GM18858 (cell line): ENCODE measurements around the gene SLC16A2.

Experiments
- ATAC-seq: cut with Tn5 transposase; IDR thresholded peaks from one replicate; pipeline ENCODE4 v1.9.1; 2021; ENCODE audit not compliant: unreplicated experiment

Gene SLC16A2

DNA sequence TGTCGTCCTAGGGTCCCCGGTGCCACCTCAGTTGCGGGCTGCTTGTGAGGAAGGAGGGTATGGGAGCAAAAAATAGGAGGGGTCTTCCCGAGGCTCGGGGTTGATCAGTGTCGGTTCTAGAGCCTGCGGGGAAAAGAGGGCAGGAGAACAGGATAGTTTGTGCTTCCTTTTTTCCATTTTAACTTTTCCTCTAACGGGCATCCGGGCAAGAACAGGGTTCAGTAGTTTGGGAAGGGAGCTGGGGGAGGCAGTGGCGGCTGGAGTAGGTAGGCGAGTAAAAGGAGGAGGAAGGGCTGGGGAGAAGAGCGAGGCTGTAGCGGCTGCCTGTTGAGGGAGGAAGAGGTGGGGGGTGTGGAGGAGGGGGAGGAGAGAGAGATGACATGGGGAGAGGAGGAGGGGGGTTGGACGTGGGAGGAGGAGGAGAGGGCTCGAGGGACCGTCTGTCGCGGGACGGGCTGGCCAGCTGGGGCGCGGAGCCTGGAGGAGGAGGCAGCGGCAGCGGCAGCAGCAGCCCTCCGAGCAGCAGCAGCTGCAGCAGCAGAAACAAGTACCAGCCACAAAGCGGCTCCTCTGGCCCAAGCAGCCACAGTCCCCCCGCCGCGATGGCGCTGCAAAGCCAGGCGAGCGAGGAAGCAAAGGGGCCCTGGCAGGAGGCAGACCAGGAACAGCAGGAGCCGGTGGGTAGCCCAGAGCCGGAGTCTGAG lies at the start of gene SLC16A2:
Gene SLC16A2 (plus strand): TSS at position 458 of the 704 bp plus-strand sequence. CDS start 145 bp downstream, at position 603.
- ATAC-seq, result no peak

DNA sequence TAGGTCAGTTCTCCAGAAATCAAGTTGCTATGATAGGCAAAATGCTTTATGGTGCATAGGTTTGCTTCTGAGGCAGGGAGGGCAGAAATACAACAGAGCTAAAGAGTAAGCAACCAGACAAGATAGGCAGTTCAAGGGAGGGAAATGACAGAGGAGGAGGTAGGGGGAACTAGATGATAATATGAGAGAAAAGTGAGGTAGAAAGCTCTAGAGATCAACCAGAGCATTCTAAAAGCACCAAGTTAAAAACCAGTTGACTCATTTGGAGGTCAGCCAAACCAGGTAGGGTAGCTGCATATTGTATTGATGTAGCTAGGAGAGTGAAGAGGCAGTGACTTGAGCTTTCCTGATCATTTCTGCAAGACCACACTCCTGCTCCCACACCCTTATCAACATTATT lies 49.0 kb upstream of the SLC16A2 start:
- no peak for ATAC-seq

DNA sequence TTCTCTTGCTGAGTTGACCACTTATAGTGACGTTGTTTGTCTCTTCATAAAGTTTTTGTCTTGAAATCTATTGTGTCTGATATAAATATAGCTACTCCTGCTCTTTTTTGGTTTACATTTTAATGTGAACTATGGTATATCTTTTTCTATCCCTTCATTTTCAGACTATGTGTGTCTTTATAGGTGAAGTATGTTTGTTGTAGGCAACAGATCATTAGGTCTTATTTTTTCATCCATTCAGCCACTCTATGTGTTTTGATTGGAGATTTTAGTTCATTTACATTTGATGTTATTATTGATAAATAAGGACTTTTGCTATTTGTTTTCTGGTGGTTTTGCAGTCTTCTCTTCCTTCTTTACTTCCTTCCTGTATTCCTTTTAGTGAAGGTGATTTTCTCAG lies 44.0 kb upstream of the SLC16A2 start:
- no peak for ATAC-seq

DNA sequence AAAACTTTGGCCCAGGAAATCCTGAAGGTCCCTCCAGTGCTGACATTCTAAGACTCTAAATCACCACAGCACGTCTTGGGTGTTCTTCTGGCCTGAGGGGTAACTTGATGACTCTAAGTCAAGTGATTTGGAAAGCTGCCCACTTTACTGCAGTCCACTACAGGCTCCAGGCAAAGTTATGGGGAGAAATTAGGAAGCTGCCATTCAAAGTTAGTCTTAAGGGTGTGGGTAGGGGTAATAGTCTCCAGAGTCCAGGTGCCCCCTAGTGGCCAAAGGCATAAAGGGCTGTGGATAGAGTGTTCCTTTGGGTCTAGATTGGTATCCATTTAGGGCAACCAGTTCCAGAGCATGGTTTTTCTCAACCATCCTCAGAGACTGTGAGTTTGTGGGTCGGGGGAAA lies 38.7 kb upstream of the SLC16A2 start:
- ATAC-seq, result peak; percentile 76

GRCh38 chrX:74383611-74384010 lies 37.7 kb upstream of the SLC16A2 start:
- no peak for ATAC-seq

GRCh38 chrX:74389016-74389722 lies 32.1 kb upstream of the SLC16A2 start:
- no peak for ATAC-seq

DNA sequence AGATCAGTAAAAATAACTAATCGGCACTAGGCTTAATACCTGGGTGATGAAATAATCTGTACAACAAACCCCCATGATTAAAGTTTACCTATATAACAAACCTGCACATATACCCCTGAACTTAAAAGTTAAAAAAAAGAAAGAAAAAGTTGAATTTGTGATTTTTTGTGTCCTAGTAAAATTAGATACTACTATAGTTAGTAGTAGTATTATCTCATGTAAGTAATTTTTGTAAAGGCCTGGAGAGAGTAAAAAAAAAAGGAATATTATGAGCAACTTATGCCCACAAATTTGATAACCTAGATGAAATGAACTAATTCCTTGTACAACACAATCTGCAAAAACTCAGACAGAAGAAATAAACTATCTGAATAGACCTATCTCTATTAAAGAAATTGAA lies 25.7 kb upstream of the SLC16A2 start:
- no peak for ATAC-seq

DNA sequence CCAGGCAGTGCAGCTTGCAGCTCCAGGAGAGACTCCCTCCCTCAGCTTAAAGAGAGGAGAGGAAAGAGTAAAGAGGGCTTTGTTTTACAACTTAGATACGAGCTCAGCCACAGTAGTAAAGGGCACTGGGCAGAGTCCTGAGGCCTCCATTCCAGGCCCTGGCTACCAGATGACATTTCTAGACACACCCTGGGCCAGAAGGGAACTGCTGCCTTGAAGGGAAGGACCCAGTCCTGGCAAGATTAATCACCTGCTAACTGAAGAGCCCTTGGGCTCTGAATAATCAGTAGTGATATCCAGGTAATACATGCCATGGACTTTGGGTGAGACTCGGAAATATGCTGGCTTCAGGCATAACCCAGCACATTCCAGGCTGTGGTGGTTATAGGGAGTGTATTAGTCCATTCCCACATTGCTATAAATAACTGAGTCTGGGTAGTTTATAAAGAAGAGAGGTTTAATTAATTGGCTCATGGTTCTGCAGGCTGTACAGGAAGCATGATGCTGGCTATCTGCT lies 15.3 kb upstream of the SLC16A2 start:
- no peak for ATAC-seq

GRCh38 chrX:74408304-74408703 lies 13.0 kb upstream of the SLC16A2 start:
- peak; percentile 94 for ATAC-seq

DNA sequence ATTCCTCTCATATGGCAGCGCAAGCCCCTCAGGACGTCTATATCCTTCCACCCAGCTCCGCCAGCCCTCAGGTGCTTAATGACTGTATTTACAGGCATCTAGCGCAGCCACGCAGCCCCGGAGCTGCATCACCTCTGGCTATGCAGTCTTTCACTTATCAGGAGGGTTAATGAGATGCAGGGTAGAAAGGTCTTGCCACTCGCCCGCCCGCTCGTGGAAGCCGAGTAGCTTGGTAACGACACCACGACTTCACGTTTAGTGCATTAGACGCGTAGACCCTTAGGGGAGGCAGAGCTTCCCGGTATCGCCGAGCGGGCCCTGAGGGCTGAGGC lies 1.5 kb upstream of the SLC16A2 start:
- no peak for ATAC-seq

- no peak for ATAC-seq
These were observed 877 bp upstream of the SLC16A2 start for GRCh38 chrX:74420196-74421035.

GRCh38 chrX:74421740-74422352 lies 553 bp downstream of the SLC16A2 start:
- ATAC-seq, result no peak

DNA sequence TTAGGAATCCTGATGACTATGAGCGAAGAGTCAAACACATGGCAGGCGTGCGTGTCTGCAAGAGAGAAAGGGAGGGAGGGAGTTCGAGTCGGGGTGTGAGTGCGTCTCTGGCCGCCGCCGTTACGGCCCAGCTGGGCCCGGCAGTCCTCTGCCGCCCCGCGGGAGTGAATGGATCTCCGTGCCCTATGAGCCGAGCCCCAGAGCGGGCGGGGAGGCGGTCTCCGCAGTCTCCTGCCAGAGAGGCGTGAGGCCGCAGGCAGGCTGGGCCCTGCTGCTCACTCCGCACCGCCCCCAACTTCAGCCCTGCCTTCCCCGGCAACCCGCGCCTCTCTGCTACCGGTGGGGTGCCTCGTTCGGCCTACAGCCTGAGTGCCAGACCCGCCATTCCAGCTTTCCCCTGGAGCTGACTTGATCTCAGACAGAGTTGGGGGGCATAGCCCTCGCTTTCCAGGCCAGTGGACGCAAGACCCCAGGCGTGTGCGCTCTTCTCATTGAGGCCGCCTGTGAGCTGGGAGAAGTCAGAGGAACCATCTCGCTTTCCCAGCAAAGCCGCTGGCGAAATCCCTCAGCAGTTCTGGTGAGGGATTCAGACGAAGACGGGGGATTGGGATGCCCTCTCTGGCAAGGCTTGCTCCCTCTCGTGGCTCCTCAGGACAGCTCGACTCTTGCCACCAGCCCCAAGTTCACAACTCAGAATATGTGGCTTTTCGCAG lies 1.4 kb downstream of the SLC16A2 start:
- ATAC-seq, result no peak

DNA sequence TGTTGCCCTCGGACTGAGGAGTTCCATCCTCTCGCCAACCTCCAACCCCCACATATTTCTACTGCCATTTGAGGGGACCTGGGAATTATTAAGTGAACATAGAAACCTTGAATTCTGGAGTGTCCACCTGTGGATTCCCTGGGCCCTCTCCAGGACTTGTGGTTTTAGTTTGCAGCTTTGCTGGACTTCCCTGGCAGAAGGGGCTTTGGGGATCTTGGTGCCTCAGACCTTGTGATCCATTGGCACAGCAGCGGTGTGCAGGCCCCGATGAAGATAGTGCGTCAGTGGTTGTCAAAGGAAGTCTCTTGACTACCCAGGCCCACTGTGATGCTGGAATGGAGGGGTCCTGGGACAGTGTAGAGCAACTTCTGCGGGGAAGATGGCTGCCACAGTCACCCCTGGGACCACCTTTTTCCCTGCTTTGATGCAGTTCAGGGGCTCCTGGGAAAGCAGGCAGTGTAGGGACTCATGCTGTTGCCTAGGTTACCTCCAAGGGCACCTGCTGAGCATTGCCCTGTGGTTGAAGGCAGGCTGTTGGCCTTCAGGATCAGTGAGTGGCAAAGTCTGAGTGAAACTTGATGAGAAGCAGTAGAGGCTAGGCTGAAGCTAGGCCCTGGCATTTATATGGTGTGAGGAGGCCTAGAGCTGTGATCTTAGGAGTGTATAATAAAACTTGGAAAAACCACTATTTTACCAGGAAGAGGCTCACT lies 2.2 kb downstream of the SLC16A2 start:
- ATAC-seq, result no peak

DNA sequence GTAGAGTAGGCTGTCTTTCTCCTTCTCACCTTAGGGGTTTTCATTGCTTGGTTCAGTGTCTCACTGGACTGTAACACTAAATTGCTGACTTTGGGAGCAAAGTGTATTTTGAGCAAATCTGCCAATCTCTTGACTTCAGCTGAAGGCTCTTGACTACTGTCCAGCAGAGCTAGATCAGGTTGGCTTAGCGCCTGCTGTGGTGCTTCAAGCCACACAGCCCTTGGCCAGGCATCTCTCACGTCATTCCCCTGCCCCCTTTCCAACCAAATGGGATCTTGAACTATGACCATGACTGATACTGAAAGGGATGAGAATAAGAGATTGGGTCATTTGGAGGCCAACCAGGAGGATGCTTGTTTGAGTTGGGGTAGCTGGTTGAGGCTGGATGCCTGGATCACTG lies 4.8 kb downstream of the SLC16A2 start:
- no peak for ATAC-seq

GRCh38 chrX:74426615-74427014 lies 5.3 kb downstream of the SLC16A2 start:
- no peak for ATAC-seq

- no peak for ATAC-seq
These were observed 10.5 kb downstream of the SLC16A2 start for GRCh38 chrX:74431797-74432196.

GRCh38 chrX:74434336-74434735 lies 13.0 kb downstream of the SLC16A2 start:
- ATAC-seq, result no peak

GRCh38 chrX:74437530-74437929 lies 16.2 kb downstream of the SLC16A2 start:
- no peak for ATAC-seq

DNA sequence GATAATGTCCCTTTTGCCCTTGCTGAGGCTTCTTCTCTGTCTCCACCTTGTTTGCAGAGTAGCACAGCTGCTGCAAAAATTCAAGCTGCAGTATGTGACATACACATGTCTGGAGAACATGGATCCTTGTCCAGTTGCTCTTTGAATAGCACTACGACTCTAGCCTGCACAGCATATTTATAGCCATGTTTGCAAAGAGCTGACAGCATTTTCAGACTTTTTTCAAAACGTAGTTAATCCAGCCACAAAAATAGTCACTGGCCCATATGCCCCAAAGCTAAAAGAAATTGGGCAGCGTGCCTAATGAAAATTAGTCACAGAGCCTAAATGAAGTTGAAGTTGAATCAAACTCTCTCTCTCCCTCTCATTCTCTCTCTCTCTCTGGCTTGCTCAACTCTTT lies 17.5 kb downstream of the SLC16A2 start:
- no peak for ATAC-seq
